Measurements from ENCODE around the gene PQBP1. TPM values are rescaled to one million over a fixed set of nuclear protein-coding genes. Genes with fewer than 3 reads are reported as not detected.

PQBP1 gene
- total and polyA plus RNA-seq, 2 of the 13 experiments (the other 11 are each of a cell fraction or from before 2014, with no cell fraction given): 58.1 to 80.9 TPM

GRCh38 chrX:48918643-48919340 is 21.1 kb downstream of the PQBP1 start, which contains the start of gene PIM2 (continued):
- TF ChIP-seq MED1 (CRISPR knock-in tag; IDR thresholded peaks at IDR 0.05): peak; percentile 30; the same call in 1 of the 2 replicates
- TF ChIP-seq POLR2G (IDR thresholded peaks at IDR 0.05; ENCODE audit: low read depth, low read length): peak; percentile 90
- peak; percentile 60; the same call in 1 of the 2 replicates for TF ChIP-seq ARID4A (CRISPR knock-in tag; IDR thresholded peaks at IDR 0.05; ENCODE audit: borderline replicate concordance)
- TF ChIP-seq PRMT3 (CRISPR knock-in tag; IDR thresholded peaks at IDR 0.05; ENCODE audit: borderline replicate concordance, low read depth): 0 out of 2 replicates have a peak, but pooled peaks have one; percentile 22
- peak; percentile 51 for TF ChIP-seq TEAD3 (CRISPR knock-in tag; optimal IDR thresholded peaks at IDR 0.05; ENCODE audit: borderline replicate concordance)
- peak; percentile 36; the same call in 1 of the 2 replicates for TF ChIP-seq IKZF5 (CRISPR knock-in tag; IDR thresholded peaks at IDR 0.05)
- peak; percentile 27; the same call in 1 of the 2 replicates for TF ChIP-seq PAXIP1 (CRISPR knock-in tag; conservative IDR thresholded peaks at IDR 0.05)
- TF ChIP-seq DRAP1 (CRISPR knock-in tag; IDR thresholded peaks at IDR 0.05): peak; percentile 98
- TF ChIP-seq USF2 (IDR thresholded peaks at IDR 0.05; ENCODE audit: low read depth, low read length): peak; percentile 67
- peak; percentile 69; the same call in 1 of the 2 replicates for TF ChIP-seq USF2 (CRISPR knock-in tag; IDR thresholded peaks at IDR 0.05; ENCODE audit: borderline replicate concordance)
- TF ChIP-seq ZBTB25 (CRISPR knock-in tag; IDR thresholded peaks at IDR 0.05): no peak
- no peak for TF ChIP-seq SOX6 (IDR thresholded peaks at IDR 0.05)
- 0 out of 2 replicates have a peak, but pooled peaks have one; percentile 22 for TF ChIP-seq SOX6 (CRISPR knock-in tag; IDR thresholded peaks at IDR 0.05)
- no peak for TF ChIP-seq POGZ (CRISPR knock-in tag; IDR thresholded peaks at IDR 0.05)
- peak; percentile 38; the same call in 1 of the 2 replicates for TF ChIP-seq PHF21A (CRISPR knock-in tag; IDR thresholded peaks at IDR 0.05)
